ENCODE data around the gene TNKS1BP1.
"Not testable (repeated sequence)": the region's sequence is repeated elsewhere in the genome, so short reads cannot be mapped to it uniquely, and the experiment has no call there.

Gene TNKS1BP1

GRCh38 chr11:57353446-57353845, 28.7 kb upstream of the TNKS1BP1 start:
- DNase-seq (ENCODE audit: low read depth) = no peak

- no peak for DNase-seq (ENCODE audit: low read depth)
Observed at GRCh38 chr11:57353036-57353435, 28.3 kb upstream of the TNKS1BP1 start.

DNA sequence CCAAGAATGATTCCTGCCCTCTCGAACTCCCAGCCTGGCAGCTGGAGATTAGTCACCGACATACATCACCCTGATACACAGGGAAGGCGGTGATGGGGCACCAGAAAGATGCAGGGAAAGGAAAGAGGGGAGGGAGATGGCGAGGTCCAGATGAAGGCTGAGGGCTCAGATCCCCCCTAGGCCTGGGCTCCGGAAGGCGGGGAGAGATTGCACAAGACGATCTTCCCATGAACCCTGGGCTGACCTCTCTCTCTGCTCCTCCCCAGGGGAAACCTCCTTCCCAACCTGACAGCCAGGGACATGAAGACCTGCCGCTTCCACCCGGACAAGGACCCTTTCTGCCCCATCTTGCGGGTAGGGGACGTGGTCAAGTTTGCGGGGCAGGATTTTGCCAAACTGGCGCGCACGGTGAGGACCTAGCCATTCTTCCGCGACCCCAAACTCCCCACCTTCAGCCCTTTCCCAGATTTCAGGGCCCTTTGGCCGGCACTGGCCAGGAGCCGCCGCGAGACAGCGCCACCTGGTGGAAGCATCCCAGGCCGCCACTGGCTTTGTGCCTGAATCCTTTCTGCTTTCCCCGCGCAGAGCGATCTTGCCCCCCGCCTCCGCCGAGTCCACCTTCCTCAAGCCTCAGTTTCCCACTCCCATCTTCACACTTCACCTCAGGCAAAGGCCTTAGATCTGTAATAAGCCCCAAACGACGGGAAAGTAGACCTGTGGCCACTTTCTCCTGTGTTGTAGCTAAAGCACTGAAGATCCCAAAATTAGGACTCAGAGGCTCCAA, 24.9 kb upstream of the TNKS1BP1 start:
- no peak for DNase-seq (ENCODE audit: low read depth)

DNA sequence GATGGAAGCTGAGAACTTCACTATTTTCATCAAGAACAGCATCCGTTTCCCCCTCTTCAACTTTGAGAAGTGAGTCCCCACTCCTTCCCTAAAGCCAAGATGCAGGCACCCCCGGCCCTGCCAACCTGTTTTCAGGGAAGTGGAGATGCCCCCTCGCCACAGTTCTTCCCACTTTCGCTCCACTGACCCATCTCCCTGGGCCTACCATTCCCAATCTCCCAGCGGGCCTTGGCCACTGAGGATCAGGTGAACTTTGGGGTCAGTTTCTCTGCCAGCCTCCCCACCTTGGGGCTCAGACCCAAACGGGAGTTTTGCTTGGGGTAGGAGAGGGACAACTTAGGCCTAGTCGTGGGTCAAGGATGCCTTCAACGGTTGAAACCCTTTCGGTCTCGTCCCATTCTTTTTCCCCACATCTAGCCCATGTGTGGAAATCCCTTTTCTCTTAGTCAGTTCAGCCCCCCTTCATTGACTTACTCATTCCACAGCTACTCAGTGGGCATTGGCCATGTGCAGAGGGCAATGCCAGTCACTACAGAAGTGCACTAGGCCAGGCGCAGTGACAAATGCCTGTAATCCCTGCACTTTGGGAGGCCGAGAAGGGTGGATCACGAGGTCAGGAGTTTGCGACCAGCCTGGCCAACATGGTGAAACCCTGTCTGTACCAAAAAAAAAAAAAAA, 24.0 kb upstream of the TNKS1BP1 start:
- DNase-seq (ENCODE audit: low read depth) = no peak

DNA sequence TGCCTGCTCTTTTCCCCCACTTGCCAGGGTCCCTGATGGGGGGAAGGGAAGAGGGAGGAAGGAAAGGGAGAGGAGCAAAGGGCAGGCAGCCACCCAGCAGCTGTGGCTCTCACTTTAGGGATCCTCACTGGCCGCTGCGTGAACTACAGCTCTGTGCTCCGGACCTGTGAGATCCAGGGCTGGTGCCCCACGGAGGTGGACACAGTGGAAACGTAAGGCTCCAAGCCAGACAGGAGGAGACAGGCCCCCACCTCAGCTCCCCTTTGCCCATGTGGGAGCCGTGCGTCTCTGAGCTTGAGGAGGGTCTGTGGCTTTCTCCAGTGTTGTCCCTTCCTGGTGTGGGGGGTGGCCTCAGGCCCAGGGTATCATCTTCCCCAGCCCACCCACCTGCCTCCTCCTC, 23.3 kb upstream of the TNKS1BP1 start:
- DNase-seq (ENCODE audit: low read depth) = no peak

DNA sequence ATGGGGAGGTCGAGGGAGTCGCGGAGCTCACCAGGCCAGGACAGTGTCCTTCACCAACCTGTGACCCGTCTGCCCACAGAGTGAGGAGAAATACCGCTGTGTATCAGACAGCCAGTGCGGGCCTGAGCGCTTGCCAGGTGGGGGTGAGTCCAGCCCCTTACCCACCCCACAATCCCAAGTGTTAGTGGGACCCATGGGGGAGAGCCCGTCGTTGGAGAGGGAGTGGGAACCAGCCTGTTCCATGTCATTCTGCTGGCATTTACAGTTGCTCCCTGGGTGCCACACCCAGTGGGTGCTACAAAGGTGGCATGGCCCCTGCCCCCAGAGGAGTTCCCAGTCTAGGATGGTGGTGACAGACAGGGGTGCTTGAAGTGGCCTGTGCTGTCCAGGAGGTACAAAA, 22.6 kb upstream of the TNKS1BP1 start:
- no peak for DNase-seq (ENCODE audit: low read depth)

DNA sequence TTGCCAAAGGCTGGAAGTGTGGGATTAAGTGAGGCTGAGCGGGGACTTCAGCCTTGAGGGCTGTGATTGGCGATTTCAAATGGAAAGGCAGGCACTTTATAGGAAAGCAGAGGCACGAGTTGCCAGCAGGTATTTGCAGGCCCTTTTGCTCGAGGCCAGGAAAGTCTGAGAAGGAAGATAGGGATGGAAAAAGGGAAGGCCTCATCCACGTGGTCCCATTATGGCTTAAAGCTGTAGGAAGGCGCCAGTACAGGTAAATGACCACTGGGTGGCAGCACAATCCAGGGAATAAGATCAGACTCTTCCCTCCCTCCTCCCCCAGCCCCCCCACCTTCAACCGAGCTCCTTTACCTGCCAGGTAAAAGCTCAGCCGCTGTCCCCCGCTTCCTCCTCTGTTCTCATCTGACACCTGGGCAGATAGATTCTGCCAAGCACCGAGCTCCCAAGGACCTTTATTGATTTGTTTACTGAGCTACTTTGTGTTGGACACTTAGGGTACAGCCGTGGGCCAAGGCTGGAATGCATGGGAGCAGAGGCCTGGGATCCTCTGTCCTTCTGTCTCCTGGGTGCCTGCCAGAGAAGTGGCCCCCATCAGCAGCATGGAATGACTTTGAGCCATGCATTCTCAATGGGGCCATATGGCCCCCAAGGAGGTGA, 20.9 kb upstream of the TNKS1BP1 start:
- no peak for DNase-seq (ENCODE audit: low read depth)

- DNase-seq (ENCODE audit: low read depth) = no peak
Observed at GRCh38 chr11:57344826-57345225, 20.1 kb upstream of the TNKS1BP1 start.

DNA sequence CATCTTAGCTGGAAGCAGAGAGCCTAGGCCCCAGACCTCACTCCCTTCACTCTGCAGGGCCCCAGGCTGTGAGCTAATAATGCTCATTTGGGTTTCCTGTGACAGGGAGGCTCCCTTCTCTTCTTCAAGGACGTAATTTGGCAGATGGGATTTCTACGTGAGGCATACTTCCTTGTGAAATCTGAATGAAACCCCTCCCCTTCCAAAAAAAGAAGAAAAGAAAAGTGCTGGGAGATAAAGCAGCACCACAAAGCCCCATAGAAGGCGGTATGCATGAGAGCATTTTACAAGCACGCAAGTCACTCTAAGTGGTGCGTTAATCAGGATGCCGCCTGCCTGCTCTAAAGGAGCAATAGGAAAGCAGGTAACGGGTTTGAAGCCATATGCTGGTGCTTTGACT, 19.1 kb upstream of the TNKS1BP1 start:
- no peak for DNase-seq (ENCODE audit: low read depth)

- DNase-seq (ENCODE audit: low read depth) = no peak
Observed at GRCh38 chr11:57342702-57343101, 17.9 kb upstream of the TNKS1BP1 start.

DNA sequence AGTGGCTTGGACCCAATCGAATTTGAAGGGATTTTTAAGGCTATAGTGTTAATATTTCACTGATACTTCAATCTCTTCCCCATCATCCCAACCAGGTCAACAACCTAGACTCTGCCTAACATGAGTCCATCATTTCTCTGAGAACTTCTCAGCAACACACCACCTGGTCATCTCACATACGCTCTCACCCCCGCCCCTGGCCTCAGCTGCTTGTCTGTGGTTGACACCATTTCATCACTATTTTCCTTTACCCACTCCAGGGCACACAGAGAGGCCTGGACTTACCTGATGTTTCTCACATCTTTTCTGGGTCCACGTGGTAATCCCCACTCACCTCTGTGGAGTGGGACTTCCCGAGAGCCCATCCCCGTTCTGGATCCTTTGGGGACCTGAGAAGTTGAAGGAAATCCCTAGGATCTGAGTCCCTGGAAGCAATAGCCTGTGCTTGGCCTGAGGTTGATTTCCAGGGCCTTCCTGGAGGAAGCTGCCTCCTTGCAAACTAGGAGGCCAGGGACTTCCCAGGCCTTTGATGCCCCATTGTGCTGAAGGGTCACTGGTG, 16.6 kb upstream of the TNKS1BP1 start:
- no peak for DNase-seq (ENCODE audit: low read depth)

DNA sequence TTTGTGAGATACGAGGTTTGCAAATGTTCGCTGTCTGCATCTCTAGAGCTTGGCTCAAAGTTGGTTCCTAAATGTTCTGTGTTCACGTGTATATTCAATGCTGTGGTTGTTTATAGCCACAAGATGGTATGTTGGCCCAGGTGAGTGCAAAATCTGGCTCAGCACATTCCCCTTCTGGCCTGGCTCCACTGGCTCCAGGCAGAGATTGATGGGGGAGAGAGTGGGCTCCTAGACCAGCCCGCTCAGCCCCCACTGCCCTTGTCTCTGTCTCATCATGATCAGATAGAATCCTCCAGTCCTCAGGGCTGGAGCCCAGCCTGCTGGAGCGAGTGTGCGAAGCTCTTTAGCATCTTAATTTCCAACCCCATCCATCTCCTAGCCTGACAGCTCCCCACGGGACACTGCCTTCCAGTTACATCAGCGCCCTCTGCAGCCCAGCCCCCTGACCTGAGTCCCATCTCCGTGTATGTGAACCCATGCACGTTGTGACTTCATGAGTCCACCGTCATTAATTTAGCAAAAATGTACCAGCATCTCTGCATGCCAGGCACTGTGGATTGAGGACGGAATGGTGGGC, 15.4 kb upstream of the TNKS1BP1 start:
- DNase-seq (ENCODE audit: low read depth) = no peak

DNA sequence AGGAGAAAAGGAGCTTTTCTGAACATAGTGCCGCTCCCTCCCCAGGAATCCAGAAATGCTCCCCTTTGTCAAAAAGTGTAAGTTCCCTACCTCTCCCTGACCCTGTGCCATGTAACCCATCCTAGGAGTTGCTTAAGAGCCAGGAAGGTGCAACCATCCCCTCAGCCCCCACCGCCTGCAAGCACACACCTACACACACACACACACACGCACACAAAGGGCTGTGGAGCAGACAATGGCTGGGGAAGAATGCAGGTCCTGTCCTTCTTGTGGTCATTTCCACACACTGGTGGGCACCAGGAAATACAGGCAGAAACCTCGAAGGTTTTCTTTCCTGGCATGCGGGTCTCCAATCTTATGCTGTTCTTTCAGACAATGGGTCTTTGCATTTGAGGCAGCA, 14.6 kb upstream of the TNKS1BP1 start:
- no peak for DNase-seq (ENCODE audit: low read depth)

GRCh38 chr11:57338142-57338541, 13.4 kb upstream of the TNKS1BP1 start, which contains the start of gene P2RX3:
Gene P2RX3 (plus strand): TSS chr11:57338352. CDS start chr11:57338551, 199 bp downstream.
- DNase-seq (ENCODE audit: low read depth) = no peak

DNA sequence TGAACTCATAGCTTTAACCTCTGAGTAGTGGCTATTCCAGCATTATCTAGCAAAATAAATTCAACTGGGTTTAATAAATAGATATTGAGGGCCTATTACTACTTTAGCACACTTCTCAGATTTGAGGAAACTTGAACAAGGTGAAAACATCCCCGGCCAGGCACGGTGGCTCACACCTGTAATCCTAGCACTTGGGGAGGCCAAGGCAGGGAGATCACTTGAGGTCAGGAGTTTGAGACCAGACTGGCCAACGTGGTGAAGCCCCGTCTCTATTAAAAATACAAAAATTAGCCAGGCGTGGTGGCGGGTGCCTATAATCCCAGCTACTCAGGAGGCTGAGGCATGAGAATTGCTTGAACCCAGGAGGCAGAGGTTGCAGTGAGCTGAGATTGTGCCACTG, 12.1 kb upstream of the TNKS1BP1 start:
- DNase-seq (ENCODE audit: low read depth) = not testable (repeated sequence)

GRCh38 chr11:57336111-57336666, 11.4 kb upstream of the TNKS1BP1 start:
- DNase-seq (ENCODE audit: low read depth) = no peak

GRCh38 chr11:57335343-57336110, 10.8 kb upstream of the TNKS1BP1 start, which contains the start of gene SSRP1:
Gene SSRP1 (minus strand): TSS chr11:57335892. CDS start chr11:57335121, 771 bp downstream.
- no peak for DNase-seq (ENCODE audit: low read depth)

- no peak for DNase-seq (ENCODE audit: low read depth)
Observed at GRCh38 chr11:57335023-57335342, 10.2 kb upstream of the TNKS1BP1 start.

DNA sequence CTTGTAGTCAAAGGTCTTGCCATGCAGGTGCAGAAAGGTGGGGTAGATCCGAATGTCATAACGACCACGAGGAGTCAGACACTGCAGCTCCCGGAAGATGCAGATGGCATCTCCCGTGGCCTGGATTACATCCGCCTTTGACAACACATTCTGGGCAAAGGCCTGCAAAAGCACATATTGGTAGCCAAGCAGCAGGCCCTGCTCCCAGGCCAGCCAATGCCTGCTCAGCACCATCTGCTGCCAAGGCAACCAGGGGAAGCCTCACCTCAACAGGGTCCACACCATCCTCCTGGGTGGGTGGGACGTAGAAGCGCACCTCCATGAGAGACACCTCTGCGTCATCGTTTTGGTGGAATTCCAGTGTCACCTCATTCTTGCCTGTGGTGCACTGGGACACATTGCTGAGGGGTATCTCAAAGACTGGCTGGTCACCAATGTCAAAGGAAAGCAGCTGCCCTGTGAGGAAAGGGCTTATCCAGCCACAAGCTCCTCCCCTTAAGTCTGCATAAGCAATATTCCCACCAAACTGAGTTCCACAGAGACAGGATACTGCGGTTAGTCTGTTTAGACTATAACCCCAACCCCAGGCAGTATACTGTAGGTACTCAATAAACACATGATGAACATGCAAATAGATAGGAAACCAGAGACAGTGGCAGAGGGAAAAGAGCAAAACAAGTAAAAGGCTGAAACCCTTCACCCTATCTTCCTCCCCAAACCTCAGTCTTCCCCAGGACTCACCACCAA, 8.1 kb upstream of the TNKS1BP1 start:
- DNase-seq (ENCODE audit: low read depth) = no peak

- no peak for DNase-seq (ENCODE audit: low read depth)
Observed at GRCh38 chr11:57331720-57332119, 7.0 kb upstream of the TNKS1BP1 start.

GRCh38 chr11:57330029-57330428, 5.3 kb upstream of the TNKS1BP1 start:
- DNase-seq (ENCODE audit: low read depth) = no peak
